Heart left ventricle (tissue), 16 donors: ENCODE results near the gene RAVER2. TPM values are rescaled to one million over a fixed set of nuclear protein-coding genes. Genes with fewer than 3 reads are reported as not detected.

Experiments used
- ATAC-seq, 4 donors: fragments of 200-7000 bp; cut with Tn5 transposase; one replicate each; pipeline ENCODE4 v1.9.1; 2020 to 2022; ENCODE audit warnings: moderate library complexity in 4 of 4, mild to moderate bottlenecking in 3 of 4, moderate number of reproducible peaks in 1 of 4
- DNase-seq, 5 donors: peaks; one replicate each; pipeline ENCODE4 v3.0.0-alpha.2; 2020
- H3K27ac ChIP-seq, 12 donors: fragments of 200-600 bp; sonication (generic) in 4 of 12; one replicate each; pipeline versions ENCODE4 v1.5.0 to v1.8.0; 2016 to 2022; ENCODE audit warnings: mild to moderate bottlenecking in 2 of 12
- H3K27me3 ChIP-seq, 9 donors: fragments of 200-600 bp; sonication (generic) in 2 of 9; one replicate each; pipeline versions ENCODE4 v1.5.1 to v1.8.0; 2016 to 2022; ENCODE audit warnings: mild to moderate bottlenecking in 3 of 9
- H3K36me3 ChIP-seq, 9 donors: fragments of 200-600 bp; sonication (generic) in 2 of 9; one replicate each; pipeline versions ENCODE4 v1.5.0 to v1.8.0; 2018 to 2022; ENCODE audit warnings: mild to moderate bottlenecking in 2 of 9
- H3K4me1 ChIP-seq, 12 donors: fragments of 200-600 bp; sonication (generic) in 4 of 12; one replicate each; pipeline versions ENCODE4 v1.5.0 to v1.8.0; 2016 to 2022; ENCODE audit warnings: mild to moderate bottlenecking in 3 of 12
- H3K4me3 ChIP-seq, 12 donors: fragments of 200-600 bp; sonication (generic) in 4 of 12; one replicate each; pipeline versions ENCODE4 v1.5.0 to v1.8.0; 2017 to 2022; ENCODE audit warnings: mild to moderate bottlenecking in 9 of 12, moderate library complexity in 4 of 12
- H3K9me3 ChIP-seq, 12 donors: fragments of 200-600 bp; sonication (generic) in 4 of 12; one replicate each; pipeline versions ENCODE4 v1.5.0 to v1.8.0; 2016 to 2022; ENCODE audit warnings: mild to moderate bottlenecking in 1 of 12
- CTCF ChIP-seq, 12 donors: fragments of 200-600 bp; sonication (generic) in 4 of 12; IDR thresholded peaks; one replicate each; pipeline versions ENCODE4 v1.5.0 to v1.8.0; 2018 to 2022; ENCODE audit warnings: antibody characterized with exemption in 12 of 12, mild to moderate bottlenecking in 5 of 12
- POLR2A ChIP-seq, 2 donors: fragments of 450-650 bp; IDR thresholded peaks; one replicate each; pipeline ENCODE4 v1.6.1; 2017; ENCODE audit warnings: antibody characterized with exemption in 2 of 2, mild to moderate bottlenecking in 2 of 2, moderate library complexity in 2 of 2
- WGBS, 4 donors: extraction: QIAGEN DNeasy Blood & Tissue Kit in 2 of 4; methylation state at CpG; one replicate each; pipeline versions ENCODE4 v1.1.5 to v1.1.7; 2013 to 2018; 5-methylcytosine and 5-hydroxymethylcytosine counted together
- intact Hi-C, 10 donors: fragments of 100-400 bp; cut with DNase I; formaldehyde crosslinking; loops; one replicate each; pipeline versions ENCODE4 v1.11.1 to v1.14.2; 2022
- polyA plus RNA-seq, 2 donors: library from polyadenylated mRNA; stranded (reverse); fragments of 200-250 nt; gene quantifications; one replicate each; pipeline ENCODE4 v1.2.3, GENCODE V29; 2013
- total RNA-seq, 9 donors: library from RNA; depleted of rRNA in 2 of 9; stranded (reverse); fragments of >200 nt in 2 of 9; fragmentation: NEBNext Ultra II Directional in 3 of 9; extraction: Animal tissue kit (Norgen Biotek cat#: 25700) in 3 of 9; gene quantifications; one replicate each; pipeline versions ENCODE4 v1.1.0 to v1.2.4, GENCODE V29; 2016 to 2023
- donor health status: ischemic (EF 13 %, LVEDD 7.1; RV severe dilation, severe dysfunction).
- donor health status: healthy with polysubstance abuse.
- donor health status: DM: no; HTN: yes; CAD: no.
- donor health status: DM: no; HTN: no; CAD: no.
- donor health status: ischemic (EF 25% LVEDD 6.9; RV normal size, moderate dysfunction).
- donor health status: ischemic (EF 25% LVEDD 5.7; RV mildly dilated, moderate dysfunction).
- donor health status: healthy.
- donor health status: DM: yes; HTN: yes; CAD: no.
- donor health status: ischemic (EF 35%, LVEDD 5.7; RV mildly dilated, moderate dysfunction).
- donor health status: nonischemic (EF 11% LVEDD 7.7; RV severe dilation, severe dysfunction).
- donor health status: DM: yes; HTN: yes; CAD: no.
- donor health status: PGD.
- donor health status: ischemic (EF 29% LVEDD 5.4; RV normal size, mild dysfunction).
- donor health status: nonischemic (EF 23%, LVEDD 6.1; RV moderate dilation, normal function).

The RAVER2 gene
- total and polyA plus RNA-seq, 11 donors, result 6.3 to 25.8 (median 18.6) TPM

DNA sequence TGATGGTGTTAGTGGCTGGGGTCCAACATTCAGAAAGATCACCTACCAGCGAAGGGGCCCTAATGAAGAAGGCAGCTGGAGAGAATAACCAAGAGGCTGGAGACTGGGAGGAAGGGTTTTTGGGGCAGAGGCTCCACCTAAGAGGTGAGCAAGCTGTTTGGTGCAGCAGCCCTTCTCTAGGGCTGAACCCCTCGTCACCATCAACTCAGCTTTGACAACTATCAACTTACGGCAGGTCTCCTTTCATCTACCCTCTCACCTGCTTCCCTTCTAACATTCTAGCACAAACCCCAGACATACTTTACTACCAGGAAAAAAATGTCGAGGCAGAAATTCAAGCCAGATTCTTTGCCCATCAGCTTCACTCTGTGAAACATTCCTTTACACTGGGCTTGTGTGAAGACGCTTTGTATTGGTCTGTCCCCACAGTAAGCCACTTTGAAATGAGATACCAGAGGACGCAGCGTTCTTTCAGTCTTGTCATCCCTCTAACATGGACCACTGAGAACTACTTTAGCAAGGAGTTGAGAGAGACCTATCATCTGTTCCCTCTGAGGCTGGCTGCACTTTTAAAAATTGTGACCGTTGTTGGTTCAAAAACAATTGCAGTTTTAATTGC is 84.6 kb downstream of the RAVER2 start:
- peak overlapping the region in 1 of 12 donors; percentile 34 for H3K27ac ChIP-seq
- no peak for TF ChIP-seq CTCF (IDR thresholded peaks at IDR 0.05)
- peak; percentile 64 to 86 (median 72) for ATAC-seq
- H3K4me1 ChIP-seq, result peaks cover 0 to 28% (median under 1%) of the 10 kb centered on the region in 12 donors
- 61 to 66% (median 62%) methylated on average over 8 of the region's 8 CpGs for WGBS, 4 donors
- DNase-seq, result no peak
- peaks cover 0 to 45% (median 42%) of the 10 kb centered on the region in 9 donors for H3K36me3 ChIP-seq
- H3K9me3 ChIP-seq, result no peaks in the 10 kb centered on the region
- no peaks in the 10 kb centered on the region for H3K27me3 ChIP-seq
- no peak overlapping the region for H3K4me3 ChIP-seq
- intact Hi-C loops, result loop anchor here in 7 of 10 donors (5.0 to 10.0 kb wide), 6 partner anchors 92 to 562 kb away; partner anchors contain the start of gene CACHD1 (in 2 of the 7)

GRCh38 chr1:64830030-64830651 is 85.3 kb downstream of the RAVER2 start:
- TF ChIP-seq CTCF (IDR thresholded peaks at IDR 0.05), result no peak
- no peak for TF ChIP-seq POLR2A (IDR thresholded peaks at IDR 0.05)
- WGBS, 4 donors, result 67 to 76% (median 71%) methylated on average over 5 of the region's 5 CpGs
- peaks cover 0 to 51% (median 48%) of the 10 kb centered on the region in 9 donors for H3K36me3 ChIP-seq
- DNase-seq, result no peak
- H3K9me3 ChIP-seq, result no peaks in the 10 kb centered on the region
- no peak for ATAC-seq
- no peak overlapping the region for H3K4me3 ChIP-seq
- no peak overlapping the region for H3K27ac ChIP-seq
- H3K4me1 ChIP-seq, result peaks cover 0 to 28% (median 0%) of the 10 kb centered on the region in 12 donors
- intact Hi-C loops, result loop anchor here in 1 of 10 donors (5.0 kb wide), 1 partner anchor 558 kb away; no protein-coding TSS in a partner anchor
- no peaks in the 10 kb centered on the region for H3K27me3 ChIP-seq

DNA sequence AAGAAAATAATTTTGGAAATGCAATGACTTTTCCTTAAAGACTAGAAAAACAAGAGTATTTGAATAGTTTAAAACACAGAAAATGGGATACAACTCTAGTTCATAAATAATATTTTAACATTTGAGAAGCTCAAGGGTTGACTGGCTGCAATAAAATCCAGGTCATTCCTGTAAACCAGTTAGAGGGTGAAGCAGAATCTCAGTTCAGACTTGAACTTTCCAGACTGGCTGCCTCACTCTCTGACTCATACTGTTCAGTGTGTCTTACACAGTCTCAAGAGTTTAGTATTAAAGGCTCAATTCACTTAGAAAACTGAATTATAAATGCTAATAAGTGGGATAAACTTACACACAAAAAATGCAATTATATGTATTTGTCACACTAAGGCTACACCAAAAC is 89.9 kb downstream of the RAVER2 start:
- DNase-seq (no peak), ATAC-seq (no peak)
- no peak overlapping the region for H3K27ac ChIP-seq
- no peaks in the 10 kb centered on the region for H3K27me3 ChIP-seq
- H3K4me1 ChIP-seq, result peaks cover 0 to 6% (median 0%) of the 10 kb centered on the region in 12 donors
- intact Hi-C loops, result loop anchor here in 1 of 10 donors (5.0 kb wide), 1 partner anchor 562 kb away; no protein-coding TSS in a partner anchor
- H3K36me3 ChIP-seq, result peaks cover 0 to 94% (median 92%) of the 10 kb centered on the region in 9 donors
- H3K4me3 ChIP-seq, result no peak overlapping the region
- no peak for TF ChIP-seq POLR2A (IDR thresholded peaks at IDR 0.05)
- TF ChIP-seq CTCF (IDR thresholded peaks at IDR 0.05), result no peak
- no peaks in the 10 kb centered on the region for H3K9me3 ChIP-seq

- Histone ChIP-seq H3K4me1 (peaks cover 0 to 2% (median 0%) of the 10 kb centered on the region in 12 donors), H3K9me3 (no peaks in the 10 kb centered on the region), H3K36me3 (peaks cover 0 to 98% (median 97%) of the 10 kb centered on the region in 9 donors), H3K4me3 (no peak overlapping the region), H3K27ac (no peak overlapping the region), H3K27me3 (no peaks in the 10 kb centered on the region)
- ATAC-seq (no peak), DNase-seq (no peak)
- no peak for TF ChIP-seq POLR2A (IDR thresholded peaks at IDR 0.05)
- no peak for TF ChIP-seq CTCF (IDR thresholded peaks at IDR 0.05)
- intact Hi-C loops, result no loop called here
- 87 to 92% (median 89%) methylated on average over 8 of the region's 8 CpGs for WGBS, 4 donors
Measured at GRCh38 chr1:64836802-64837201, 91.9 kb downstream of the RAVER2 start.
